Stomach (tissue), 9 donors: ENCODE data around the gene ZNF414. TPM values are rescaled to one million over a fixed set of nuclear protein-coding genes. Genes with fewer than 3 reads are reported as not detected.
"Not testable (repeated sequence)": the region's sequence is repeated elsewhere in the genome, so short reads cannot be mapped to it uniquely, and the experiment has no call there.

Experiments
- DNase-seq, 2 donors: peaks; one replicate each; pipeline versions ENCODE4 v3.0.0 to v3.0.0-alpha.2; 2013 to 2019
- H3K27ac ChIP-seq, 5 donors: fragments of 200-600 bp in 4 of 5; sonication (generic) in 4 of 5; one replicate each; pipeline ENCODE4 v1.5.1; 2013 to 2019; ENCODE audit warnings: mild to moderate bottlenecking in 1 of 5, moderate library complexity in 1 of 5
- H3K27me3 ChIP-seq, 3 donors: fragments of 200-600 bp; sonication (generic); one replicate each; pipeline ENCODE4 v1.5.1; 2017 to 2019; ENCODE audit warnings: mixed run types in 1 of 3
- H3K36me3 ChIP-seq, 4 donors: fragments of 200-600 bp; sonication (generic); 1 replicate in 3 of 4; 2 replicates in 1 of 4; pipeline ENCODE4 v1.5.1; 2016 to 2019
- H3K4me1 ChIP-seq, 4 donors: fragments of 200-600 bp; sonication (generic); one replicate each; pipeline ENCODE4 v1.5.1; 2016 to 2019
- H3K4me3 ChIP-seq, 4 donors: fragments of 200-600 bp; sonication (generic) in 3 of 4; one replicate each; pipeline ENCODE4 v1.5.1; 2016 to 2019; ENCODE audit warnings: mild to moderate bottlenecking in 1 of 4
- H3K9me3 ChIP-seq, 4 donors: fragments of 200-600 bp; sonication (generic); one replicate each; pipeline ENCODE4 v1.5.1; 2016 to 2019
- EP300 ChIP-seq: sonication (generic); formaldehyde crosslinking; IDR thresholded peaks from one replicate; pipeline ENCODE4 v1.6.1; 2017; ENCODE audit warnings: antibody characterized with exemption
- POLR2A ChIP-seq, 4 donors: fragments of 450-650 bp; IDR thresholded peaks; one replicate each; pipeline ENCODE4 v1.6.1; 2016; ENCODE audit warnings: antibody characterized with exemption in 4 of 4, control low read depth in 2 of 4, mild to moderate bottlenecking in 1 of 4, moderate library complexity in 1 of 4
- POLR2AphosphoS5 ChIP-seq, 3 donors: sonication (generic); formaldehyde crosslinking; IDR thresholded peaks; one replicate each; pipeline ENCODE4 v1.6.1; 2016; ENCODE audit warnings: antibody characterized with exemption in 3 of 3
- WGBS, 5 donors: extraction: QIAGEN DNeasy Blood & Tissue Kit in 3 of 5; methylation state at CpG; one replicate each; pipeline versions ENCODE4 v1.1.5 to v1.1.7; 2013 to 2018; 5-methylcytosine and 5-hydroxymethylcytosine counted together
- intact Hi-C: fragments of 100-400 bp; cut with DNase I; formaldehyde crosslinking; loops from one replicate; pipeline ENCODE4 v1.15.1; 2023; ENCODE audit warnings: low total_unique reads
- polyA plus RNA-seq, 3 donors: library from polyadenylated mRNA; stranded (reverse); fragments of 200-250 nt; gene quantifications; one replicate each; pipeline ENCODE4 v1.2.3, GENCODE V29; 2013
- total RNA-seq, 5 donors: library from RNA; depleted of rRNA; stranded (reverse); fragments of >200 nt; gene quantifications; one replicate each; pipeline versions ENCODE4 v1.1.0 to v1.2.3, GENCODE V29; 2014 to 2016
- TF ChIP-seq, protein P1 (sequence below), 7 experiments: fragments of 450-650 bp in 4 of 7; fragments of 200-600 bp in 3 of 7; sonication (generic) in 3 of 7; IDR thresholded peaks; one replicate each; pipeline ENCODE4 v1.5.1; 2016 to 2019; ENCODE audit warnings: antibody characterized with exemption in 7 of 7, control low read depth in 2 of 7, mild to moderate bottlenecking in 1 of 7
- donor health status: healthy with polysubstance abuse.
- donor health status: Bipolar disorder and iron deficiency.
- donor health status: healthy.

ZNF414 gene
- total and polyA plus RNA-seq, 8 donors, result 1.8 to 32.7 (median 18.3) TPM

DNA sequence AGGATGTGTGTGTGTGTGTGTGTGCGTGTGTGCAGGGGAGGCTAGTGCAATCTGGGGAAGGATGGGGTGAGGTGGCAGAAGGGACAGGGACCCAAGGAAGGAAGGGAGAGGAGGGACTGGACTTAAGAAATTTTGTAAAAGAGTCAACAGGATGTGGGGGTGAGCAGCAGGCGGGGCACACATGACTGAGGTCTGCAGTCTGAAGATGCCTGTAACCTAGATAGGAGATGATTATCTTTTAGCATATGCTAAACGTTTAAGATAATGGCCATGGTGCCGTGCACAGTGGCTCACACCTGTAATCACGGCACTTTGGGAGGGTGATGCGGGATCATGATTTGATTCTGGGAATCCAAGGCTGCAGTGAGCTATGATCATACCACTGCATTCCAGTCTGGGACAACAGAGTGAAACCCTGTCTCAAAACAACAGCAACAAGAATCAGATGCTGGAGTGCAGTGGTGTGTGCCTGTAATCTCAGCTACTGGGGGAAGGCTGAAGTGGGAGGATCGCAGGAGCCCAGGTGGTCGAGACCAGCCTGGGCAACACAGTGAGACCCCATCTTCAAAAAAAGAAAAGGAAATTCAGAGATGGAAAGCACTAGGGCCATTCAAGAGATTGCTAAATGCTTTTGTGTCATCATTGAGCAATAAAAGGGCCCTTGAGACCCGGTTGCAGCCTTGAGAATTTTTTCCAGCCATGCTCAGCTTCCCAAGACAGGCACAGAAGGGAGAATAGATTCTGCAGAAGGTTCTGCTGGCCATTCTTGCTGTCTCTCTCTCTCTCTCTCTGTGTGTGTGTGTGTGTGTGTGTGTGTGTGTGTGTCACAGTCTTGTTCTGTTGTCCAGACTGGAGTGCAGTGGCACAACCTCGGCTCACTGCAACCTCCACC, 3.8 kb upstream of the ZNF414 start:
- 44 to 51% (median 46%) methylated on average over 9 to 10 of the region's 10 CpGs for WGBS, 5 donors
- H3K27ac ChIP-seq, result peak overlapping the region in 3 of 5 donors; percentile 34 to 69 (median 51)
- peaks cover 0 to 15% (median 3%) of the 10 kb centered on the region in 4 donors for H3K36me3 ChIP-seq
- peaks cover 7 to 41% (median 16%) of the 10 kb centered on the region in 4 donors for H3K4me1 ChIP-seq
- peak in 1 of 2 donors; percentile 54 for DNase-seq
- H3K4me3 ChIP-seq, result no peak overlapping the region
- TF ChIP-seq EP300, result no peak
- TF ChIP-seq, protein P1, sequence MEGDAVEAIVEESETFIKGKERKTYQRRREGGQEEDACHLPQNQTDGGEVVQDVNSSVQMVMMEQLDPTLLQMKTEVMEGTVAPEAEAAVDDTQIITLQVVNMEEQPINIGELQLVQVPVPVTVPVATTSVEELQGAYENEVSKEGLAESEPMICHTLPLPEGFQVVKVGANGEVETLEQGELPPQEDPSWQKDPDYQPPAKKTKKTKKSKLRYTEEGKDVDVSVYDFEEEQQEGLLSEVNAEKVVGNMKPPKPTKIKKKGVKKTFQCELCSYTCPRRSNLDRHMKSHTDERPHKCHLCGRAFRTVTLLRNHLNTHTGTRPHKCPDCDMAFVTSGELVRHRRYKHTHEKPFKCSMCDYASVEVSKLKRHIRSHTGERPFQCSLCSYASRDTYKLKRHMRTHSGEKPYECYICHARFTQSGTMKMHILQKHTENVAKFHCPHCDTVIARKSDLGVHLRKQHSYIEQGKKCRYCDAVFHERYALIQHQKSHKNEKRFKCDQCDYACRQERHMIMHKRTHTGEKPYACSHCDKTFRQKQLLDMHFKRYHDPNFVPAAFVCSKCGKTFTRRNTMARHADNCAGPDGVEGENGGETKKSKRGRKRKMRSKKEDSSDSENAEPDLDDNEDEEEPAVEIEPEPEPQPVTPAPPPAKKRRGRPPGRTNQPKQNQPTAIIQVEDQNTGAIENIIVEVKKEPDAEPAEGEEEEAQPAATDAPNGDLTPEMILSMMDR (IDR thresholded peaks at IDR 0.05), result no peak
- no peaks in the 10 kb centered on the region for H3K27me3 ChIP-seq
- no peaks in the 10 kb centered on the region for H3K9me3 ChIP-seq
- intact Hi-C loops, result no loop called here

DNA sequence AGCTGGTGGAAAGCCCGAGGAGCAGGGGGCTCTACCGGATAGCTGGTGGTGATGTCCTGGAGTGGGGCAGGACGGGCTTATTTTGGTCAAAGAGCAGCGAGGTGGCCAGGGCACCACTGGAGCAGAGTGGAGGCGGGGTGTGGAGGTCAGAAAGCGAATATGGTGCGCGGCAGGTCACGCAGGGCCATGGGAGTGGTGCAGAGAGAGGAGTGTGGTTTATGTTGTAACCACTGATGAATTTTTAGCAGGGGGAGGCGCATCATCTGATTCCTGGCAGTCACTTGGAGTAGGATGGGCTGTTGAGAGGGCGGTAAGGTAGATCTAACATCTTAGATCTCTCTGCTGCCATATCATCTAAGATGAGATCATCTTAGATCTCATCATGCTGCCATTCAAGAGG, 1.4 kb upstream of the ZNF414 start:
- Histone ChIP-seq H3K27ac (peak overlapping the region in 2 of 5 donors; percentile 1 to 31), H3K9me3 (no peaks in the 10 kb centered on the region), H3K4me3 (no peak overlapping the region), H3K36me3 (peaks cover 4 to 14% (median 14%) of the 10 kb centered on the region in 4 donors), H3K27me3 (no peaks in the 10 kb centered on the region), H3K4me1 (peaks cover 18 to 57% (median 28%) of the 10 kb centered on the region in 4 donors)
- intact Hi-C loops, result no loop called here
- TF ChIP-seq EP300 (no peak), POLR2A (IDR thresholded peaks at IDR 0.05) (no peak), POLR2AphosphoS5 (IDR thresholded peaks at IDR 0.05) (no peak)
- TF ChIP-seq, protein P1 (IDR thresholded peaks at IDR 0.05), result no peak
- 76 to 80% (median 80%) methylated on average over 11 of the region's 11 CpGs for WGBS, 5 donors
- no peak for DNase-seq

DNA sequence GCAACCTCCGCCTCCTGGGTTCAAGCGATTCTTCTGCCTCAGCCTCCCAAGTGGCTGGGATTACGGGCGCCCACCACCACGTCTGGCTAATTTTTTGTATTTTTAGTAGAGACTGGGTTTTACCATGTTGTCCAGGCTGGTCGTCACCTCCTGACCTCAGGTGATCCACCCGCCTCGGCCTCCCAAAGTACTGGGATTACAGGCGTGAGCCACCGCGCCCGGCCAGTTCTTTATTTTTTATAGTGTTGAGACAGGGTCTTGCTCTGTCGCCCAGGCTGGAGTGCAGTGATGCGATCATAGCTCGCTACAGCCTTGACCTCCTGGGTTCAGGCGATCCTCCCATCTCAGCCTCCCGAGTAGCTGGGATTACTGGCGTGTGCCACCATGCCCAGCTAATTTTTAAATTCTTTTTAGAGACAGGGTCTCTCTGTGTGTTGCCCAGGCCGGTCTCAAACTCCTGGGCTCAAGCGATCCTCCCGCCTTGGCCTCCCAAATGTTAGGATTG, 590 bp upstream of the ZNF414 start:
- Histone ChIP-seq H3K27ac (peak overlapping the region; percentile 96 to 100 (median 99)), H3K4me1 (peaks cover 18 to 57% (median 28%) of the 10 kb centered on the region in 4 donors), H3K36me3 (peaks cover 4 to 21% (median 19%) of the 10 kb centered on the region in 4 donors), H3K4me3 (peak overlapping the region; percentile 45 to 72 (median 63))
- DNase-seq, H3K9me3 ChIP-seq, H3K27me3 ChIP-seq: not testable (repeated sequence)
- intact Hi-C loops, result loop anchor here (5.0 kb wide), 1 partner anchor 182 kb away; no protein-coding TSS in a partner anchor
- WGBS, 5 donors, result 71 to 76% (median 73%) methylated on average over 21 of the region's 21 CpGs

DNA sequence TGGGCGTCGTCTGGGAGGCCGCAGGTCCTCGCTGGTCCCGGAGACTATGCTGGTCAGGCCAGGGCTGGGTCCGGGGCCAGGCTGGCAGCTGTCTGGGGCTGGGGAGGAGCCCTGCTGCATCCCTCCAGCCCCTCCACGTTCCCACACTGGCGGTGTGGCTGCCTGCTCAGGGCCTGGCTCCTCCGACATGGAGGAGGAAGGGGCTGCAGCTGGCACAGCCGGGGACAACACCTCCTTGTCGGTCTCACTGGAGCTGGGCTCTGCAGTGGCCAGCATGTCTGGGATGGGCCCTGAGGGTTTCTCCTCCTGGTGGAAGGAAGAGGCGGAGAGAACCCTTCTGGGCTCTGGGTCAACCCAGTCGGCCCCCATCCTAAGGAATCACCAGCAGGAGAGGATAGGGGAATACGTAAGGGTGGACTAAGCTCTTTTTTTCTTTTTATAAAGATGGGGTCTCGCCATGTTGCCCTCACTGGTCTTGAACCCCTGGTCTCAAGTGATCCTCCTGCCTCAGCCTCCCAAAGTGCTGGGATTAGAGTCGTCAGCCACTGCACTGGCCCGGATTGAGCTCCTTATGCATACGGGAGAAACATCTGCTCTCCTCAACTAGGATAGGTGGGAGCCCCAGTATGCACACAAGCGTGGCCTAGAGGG, 806 bp downstream of the ZNF414 start:
- Histone ChIP-seq H3K36me3 (peaks cover 4 to 30% (median 22%) of the 10 kb centered on the region in 4 donors), H3K27me3 (no peaks in the 10 kb centered on the region), H3K27ac (peak overlapping the region; percentile 96 to 100 (median 99)), H3K4me1 (peaks cover 18 to 57% (median 26%) of the 10 kb centered on the region in 4 donors), H3K4me3 (peak overlapping the region; percentile 45 to 72 (median 63)), H3K9me3 (no peaks in the 10 kb centered on the region)
- intact Hi-C loops, result loop anchor here (5.0 kb wide), 1 partner anchor 181 kb away; no protein-coding TSS in a partner anchor
- WGBS, 5 donors, result 57 to 68% (median 67%) methylated on average over 13 to 19 of the region's 19 CpGs
- DNase-seq, result no peak
- TF ChIP-seq EP300 (no peak), POLR2AphosphoS5 (IDR thresholded peaks at IDR 0.05) (no peak), POLR2A (IDR thresholded peaks at IDR 0.05) (no peak)
- TF ChIP-seq, protein P1 (IDR thresholded peaks at IDR 0.05), result no peak
